H9 (cell line): Measurements from ENCODE around the gene TRAF5. TPM values are rescaled to one million over a fixed set of nuclear protein-coding genes. Genes with fewer than 3 reads are reported as not detected.

Experiments used
- DNase-seq: peaks from one replicate; pipeline ENCODE4 v3.0.0-alpha.2; 2017
- H2AFZ ChIP-seq: one replicate; pipeline ENCODE4 v1.6.1; 2013; ENCODE audit warnings: mild to moderate bottlenecking, low read length, control low read depth, moderate library complexity
- H2AK5ac ChIP-seq: 2 replicates; pipeline ENCODE4 v1.6.1; 2013; ENCODE audit warnings: low read length, control low read depth, mixed read lengths; ENCODE audit not compliant: insufficient read length
- H2BK120ac ChIP-seq: one replicate; pipeline ENCODE4 v1.6.1; 2013; ENCODE audit warnings: low read depth, mild to moderate bottlenecking, low read length, control low read depth, inconsistent platforms; ENCODE audit not compliant: poor library complexity, severe bottlenecking
- H2BK12ac ChIP-seq: 2 replicates; pipeline ENCODE4 v1.6.1; 2013; ENCODE audit warnings: low read length, control low read depth, mixed read lengths, low read depth; ENCODE audit not compliant: insufficient read length
- H2BK15ac ChIP-seq: 2 replicates; pipeline ENCODE4 v1.6.1; 2013; ENCODE audit warnings: low read depth, low read length, control low read depth
- H2BK20ac ChIP-seq: one replicate; pipeline ENCODE4 v1.6.1; 2013; ENCODE audit warnings: low read depth, mild to moderate bottlenecking, low read length, control low read depth, inconsistent platforms; ENCODE audit not compliant: poor library complexity, severe bottlenecking
- H2BK5ac ChIP-seq: 2 replicates; pipeline ENCODE4 v1.6.1; 2013; ENCODE audit warnings: low read length, control low read depth, mixed read lengths; ENCODE audit not compliant: insufficient read length
- H3K14ac ChIP-seq: 2 replicates; pipeline ENCODE4 v1.6.1; 2013; ENCODE audit warnings: low read length, control low read depth; ENCODE audit not compliant: insufficient read depth
- H3K18ac ChIP-seq: 2 replicates; pipeline ENCODE4 v1.6.1; 2013; ENCODE audit warnings: low read depth, mild to moderate bottlenecking, mixed read lengths, low read length, control low read depth; ENCODE audit not compliant: insufficient read length
- H3K23ac ChIP-seq: 2 replicates; pipeline ENCODE4 v1.6.1; 2013; ENCODE audit warnings: low read length, control low read depth, mixed read lengths, low read depth; ENCODE audit not compliant: insufficient read length
- H3K23me2 ChIP-seq: 2 replicates; pipeline ENCODE4 v1.6.1; 2013; ENCODE audit warnings: low read depth, mild to moderate bottlenecking, mixed read lengths, low read length, control low read depth; ENCODE audit not compliant: insufficient read length, poor library complexity, severe bottlenecking
- H3K27ac ChIP-seq: 2 replicates; pipeline ENCODE4 v1.5.1; 2013; ENCODE audit warnings: low read length, control low read depth, mixed read lengths, low read depth; ENCODE audit not compliant: insufficient read length
- H3K27me3 ChIP-seq: 2 replicates; pipeline ENCODE4 v1.6.1; 2013; ENCODE audit warnings: low read length, control low read depth, inconsistent platforms; ENCODE audit not compliant: insufficient read depth
- H3K4ac ChIP-seq: 2 replicates; pipeline ENCODE4 v1.6.1; 2013; ENCODE audit warnings: low read depth, mild to moderate bottlenecking, control low read depth, inconsistent platforms, low read length, moderate library complexity
- H3K4me1 ChIP-seq: 2 replicates; pipeline ENCODE4 v1.6.1; 2013; ENCODE audit warnings: low read length, control low read depth, inconsistent platforms; ENCODE audit not compliant: insufficient read depth
- H3K4me2 ChIP-seq: 2 replicates; pipeline ENCODE4 v1.6.1; 2013; ENCODE audit warnings: low read length, control low read depth, mixed read lengths; ENCODE audit not compliant: insufficient read length, insufficient read depth
- H3K56ac ChIP-seq: 2 replicates; pipeline ENCODE4 v1.6.1; 2013; ENCODE audit warnings: low read depth, mild to moderate bottlenecking, mixed read lengths, low read length, control low read depth; ENCODE audit not compliant: insufficient read length
- H3K79me1 ChIP-seq: 2 replicates; pipeline ENCODE4 v1.6.1; 2013; ENCODE audit warnings: low read depth, mild to moderate bottlenecking, moderate library complexity, low read length, control low read depth, inconsistent platforms; ENCODE audit not compliant: insufficient read depth, poor library complexity, severe bottlenecking
- H3K79me2 ChIP-seq: 2 replicates; pipeline ENCODE4 v1.6.1; 2013; ENCODE audit warnings: low read length, control low read depth, inconsistent platforms; ENCODE audit not compliant: insufficient read depth
- H3K9ac ChIP-seq: 2 replicates; pipeline ENCODE4 v1.6.1; 2013; ENCODE audit warnings: low read length, control low read depth, mixed read lengths; ENCODE audit not compliant: insufficient read length; ENCODE audit errors: extremely low read depth
- H3K9me3 ChIP-seq: one replicate; pipeline ENCODE4 v1.6.1; 2013; ENCODE audit warnings: low read depth, low read length, inconsistent platforms; ENCODE audit not compliant: control insufficient read depth
- H3T11ph ChIP-seq: one replicate; pipeline ENCODE4 v1.6.1; 2013; ENCODE audit warnings: mild to moderate bottlenecking, low read length, control low read depth, inconsistent platforms
- H4K20me1 ChIP-seq: one replicate; pipeline ENCODE4 v1.6.1; 2013; ENCODE audit not compliant: control insufficient read depth, insufficient read length, insufficient read depth
- H4K5ac ChIP-seq: 2 replicates; pipeline ENCODE4 v1.6.1; 2013; ENCODE audit warnings: low read depth, mild to moderate bottlenecking, mixed read lengths, low read length, control low read depth; ENCODE audit not compliant: insufficient read length
- H4K8ac ChIP-seq: replicated peaks from 2 replicates; pipeline ENCODE4 v1.6.1; 2013; ENCODE audit warnings: low read length, control low read depth, mixed read lengths, low read depth; ENCODE audit not compliant: insufficient read length
- H4K91ac ChIP-seq: 2 replicates; pipeline ENCODE4 v1.6.1; 2013; ENCODE audit warnings: low read depth, mild to moderate bottlenecking, moderate library complexity, mixed read lengths, low read length, control low read depth; ENCODE audit not compliant: insufficient read length
- H3K27ac Mint-ChIP-seq, 3 experiments: 2 replicates in 2 of 3; 3 replicates in 1 of 3; pipeline ENCODE4 v1.8.0; 2020 to 2021; ENCODE audit warnings: mixed read lengths in 3 of 3, mild to moderate bottlenecking in 1 of 3, moderate library complexity in 1 of 3
- H3K27me3 Mint-ChIP-seq: 2 replicates; pipeline ENCODE4 v1.8.0; 2021; ENCODE audit warnings: low read depth, mild to moderate bottlenecking, moderate library complexity, mixed read lengths
- H3K36me3 Mint-ChIP-seq, 3 experiments: 2 replicates in 2 of 3; 3 replicates in 1 of 3; pipeline ENCODE4 v1.8.0; 2020 to 2021; ENCODE audit warnings: low read depth in 3 of 3, mixed read lengths in 3 of 3; ENCODE audit not compliant: insufficient read depth in 1 of 3
- H3K4me1 Mint-ChIP-seq, 2 experiments: 2 replicates each; pipeline ENCODE4 v1.8.0; 2020; ENCODE audit warnings: mixed read lengths in 2 of 2
- H3K4me3 Mint-ChIP-seq, 2 experiments: 2 replicates in 1 of 2; 3 replicates in 1 of 2; pipeline ENCODE4 v1.8.0; 2020 to 2021; ENCODE audit warnings: mild to moderate bottlenecking in 2 of 2, mixed read lengths in 2 of 2, moderate library complexity in 1 of 2
- H3K9me3 Mint-ChIP-seq, 2 experiments: 2 replicates in 1 of 2; 3 replicates in 1 of 2; pipeline ENCODE4 v1.8.0; 2020; ENCODE audit warnings: mild to moderate bottlenecking in 2 of 2, mixed read lengths in 2 of 2, moderate library complexity in 1 of 2
- WGBS: extraction: QIAGEN DNeasy Blood & Tissue Kit; methylation state at CpG from one replicate; pipeline ENCODE4 v1.1.7; 2013; ENCODE audit warnings: missing lambda C conversion rate, low lambda C conversion rate, mixed read lengths; ENCODE audit not compliant: insufficient read length; ENCODE audit errors: extremely low coverage; 5-methylcytosine and 5-hydroxymethylcytosine counted together
- total RNA-seq: library from RNA; stranded (reverse); gene quantifications from 2 replicates; pipeline ENCODE4 v1.2.1, GENCODE V29; 2021
- TF ChIP-seq, protein P1 (sequence below): fragments of 200-600 bp; sonication (generic); conservative IDR thresholded peaks from 3 replicates; pipeline ENCODE4 v1.8.0; 2021; ENCODE audit warnings: antibody characterized with exemption, mild to moderate bottlenecking

The TRAF5 gene
- total RNA-seq, 1 experiment from 2014 or later, result 19.1 TPM

DNA sequence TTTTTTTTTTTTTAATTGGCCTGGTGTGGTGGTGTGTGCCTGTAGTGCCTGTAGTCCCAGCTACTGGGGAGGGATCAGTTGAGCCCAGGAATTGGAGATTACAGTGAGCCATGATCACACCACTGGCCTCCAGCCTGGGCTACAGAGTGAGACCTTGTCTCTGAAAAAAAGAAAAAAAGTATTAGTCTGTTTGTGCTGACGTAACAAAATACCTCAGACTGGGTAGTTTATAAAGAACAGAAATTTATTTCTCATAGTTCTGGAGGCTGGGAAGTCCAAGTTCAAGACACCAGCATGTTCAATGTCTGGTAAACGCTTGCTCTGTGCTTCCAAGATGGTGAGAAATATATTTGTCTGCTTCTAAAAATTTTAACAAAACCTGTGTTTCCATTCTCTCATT is 25.8 kb downstream of the TRAF5 start:
- no peak overlapping the region for H3K27ac Mint-ChIP-seq
- Histone ChIP-seq H2BK20ac (no peak overlapping the region), H2BK5ac (no peak overlapping the region), H3T11ph (no peak overlapping the region), H3K23ac (no peak overlapping the region), H3K27ac (no peak overlapping the region), H3K18ac (no peak overlapping the region), H4K20me1 (no peaks in the 10 kb centered on the region), H4K5ac (no peak overlapping the region), H3K56ac (no peak overlapping the region), H3K23me2 (no peaks in the 10 kb centered on the region), H2AFZ (no peak overlapping the region), H2AK5ac (no peak overlapping the region), H2BK120ac (no peak overlapping the region), H2BK12ac (no peak overlapping the region), H4K8ac (no peak overlapping the region), H3K14ac (no peak overlapping the region), H3K4me2 (no peak overlapping the region), H3K27me3 (no peaks in the 10 kb centered on the region), H4K91ac (no peak overlapping the region), H3K4me1 (no peaks in the 10 kb centered on the region), H3K4ac (no peak overlapping the region), H3K9ac (no peak overlapping the region), H3K9me3 (no peaks in the 10 kb centered on the region), H2BK15ac (no peak overlapping the region), H3K79me2 (no peaks in the 10 kb centered on the region), H3K79me1 (no peaks in the 10 kb centered on the region)
- H3K27me3 Mint-ChIP-seq, result no peaks in the 10 kb centered on the region
- TF ChIP-seq, protein P1, sequence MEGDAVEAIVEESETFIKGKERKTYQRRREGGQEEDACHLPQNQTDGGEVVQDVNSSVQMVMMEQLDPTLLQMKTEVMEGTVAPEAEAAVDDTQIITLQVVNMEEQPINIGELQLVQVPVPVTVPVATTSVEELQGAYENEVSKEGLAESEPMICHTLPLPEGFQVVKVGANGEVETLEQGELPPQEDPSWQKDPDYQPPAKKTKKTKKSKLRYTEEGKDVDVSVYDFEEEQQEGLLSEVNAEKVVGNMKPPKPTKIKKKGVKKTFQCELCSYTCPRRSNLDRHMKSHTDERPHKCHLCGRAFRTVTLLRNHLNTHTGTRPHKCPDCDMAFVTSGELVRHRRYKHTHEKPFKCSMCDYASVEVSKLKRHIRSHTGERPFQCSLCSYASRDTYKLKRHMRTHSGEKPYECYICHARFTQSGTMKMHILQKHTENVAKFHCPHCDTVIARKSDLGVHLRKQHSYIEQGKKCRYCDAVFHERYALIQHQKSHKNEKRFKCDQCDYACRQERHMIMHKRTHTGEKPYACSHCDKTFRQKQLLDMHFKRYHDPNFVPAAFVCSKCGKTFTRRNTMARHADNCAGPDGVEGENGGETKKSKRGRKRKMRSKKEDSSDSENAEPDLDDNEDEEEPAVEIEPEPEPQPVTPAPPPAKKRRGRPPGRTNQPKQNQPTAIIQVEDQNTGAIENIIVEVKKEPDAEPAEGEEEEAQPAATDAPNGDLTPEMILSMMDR, result no peak
- WGBS, result no CpG with 5 or more reads among the region's 2 CpGs
- peaks cover 0 to 4% of the 10 kb centered on the region in 2 experiments; a peak in 1 of 4 replicates for H3K4me1 Mint-ChIP-seq
- peaks cover 20 to 39% (median 24%) of the 10 kb centered on the region in 3 experiments for H3K36me3 Mint-ChIP-seq
- H3K4me3 Mint-ChIP-seq, result no peak overlapping the region
- no peak for DNase-seq
- peaks cover 11 to 18% of the 10 kb centered on the region in 2 experiments for H3K9me3 Mint-ChIP-seq
